HepG2 (cell line): ENCODE measurements around the gene LAMB4. TPM values are rescaled to one million over a fixed set of nuclear protein-coding genes. Genes with fewer than 3 reads are reported as not detected.

ENCODE experiments used
- ATAC-seq: fragments of 200-7000 bp; cut with Tn5 transposase; 3 replicates; pipeline ENCODE4 v1.9.1; 2020; ENCODE audit warnings: mild to moderate bottlenecking, moderate library complexity
- BruUV-seq: library from RNA; stranded (reverse); fragments of 400-500 nt; replicated peaks from 2 replicates; lab custom pipeline; 2021; lab: Mats Ljungman, UMichigan
- CTCF ChIA-PET: fragments of 300-600 bp; formaldehyde crosslinking; extraction: SDS; loops from one replicate; lab custom pipeline; 2021; ENCODE audit warnings: low total read pairs, inconsistent platforms, low intra/inter-chr PET ratio; lab: Yijun Ruan, JAX
- POLR2A ChIA-PET: fragments of 350-600 bp; sonication (Branson Sonifier 250); formaldehyde crosslinking; loops from one replicate; lab custom pipeline; 2020; ENCODE audit warnings: antibody characterized with exemption, inconsistent platforms; lab: Yijun Ruan, JAX
- DNase-seq: peaks from one replicate; pipeline ENCODE4 v3.0.0-alpha.2; 2015; ENCODE audit warnings: low spot score
- FAIRE-seq: peaks from 3 replicates; lab custom pipeline; 2011; peaks lifted over from hg19 to GRCh38; lab: Jason Lieb, UNC
- H2AFZ ChIP-seq: one replicate; pipeline ENCODE4 v1.6.1; 2011; ENCODE audit warnings: low read length, inconsistent platforms
- H3K27ac ChIP-seq: fragments of 300-600 bp; 3 replicates; pipeline ENCODE4 v1.8.0; 2011; ENCODE audit warnings: mixed run types, mild to moderate bottlenecking, mixed read lengths, low read length, inconsistent platforms; ENCODE audit not compliant: insufficient read depth; ENCODE audit errors: extremely low read length
- H3K27me3 ChIP-seq, 2 experiments: fragments of 200-600 bp in 1 of 2; 2 replicates in 1 of 2; 3 replicates in 1 of 2; pipeline versions ENCODE4 v1.6.0 to v1.8.0; 2011; ENCODE audit warnings: low read length in 2 of 2, mild to moderate bottlenecking in 2 of 2, moderate library complexity in 2 of 2, inconsistent platforms in 1 of 2; ENCODE audit not compliant: insufficient read depth in 2 of 2, control insufficient read depth in 1 of 2
- H3K36me3 ChIP-seq, 2 experiments: fragments of 200-600 bp in 1 of 2; replicated peaks in 1 of 2; 2 replicates in 1 of 2; 3 replicates in 1 of 2; pipeline versions ENCODE4 v1.5.1 to v1.8.0; 2011; ENCODE audit warnings: low read length in 2 of 2, inconsistent platforms in 1 of 2; ENCODE audit not compliant: insufficient read depth in 2 of 2, control insufficient read depth in 1 of 2
- H3K4me1 ChIP-seq: 2 replicates; pipeline ENCODE4 v1.5.1; 2012; ENCODE audit warnings: low read length, inconsistent platforms; ENCODE audit not compliant: insufficient read depth
- H3K4me2 ChIP-seq: 2 replicates; pipeline ENCODE4 v1.6.0; 2011; ENCODE audit warnings: low read depth, low read length, inconsistent platforms
- H3K4me3 ChIP-seq, 3 experiments: fragments of 200-600 bp in 1 of 3; sonication (generic), shearing (Covaris generic) in 1 of 3; replicated peaks in 1 of 3; 2 replicates each; pipeline ENCODE4 v1.5.1; 2011 to 2016; ENCODE audit warnings: low read length in 3 of 3, inconsistent platforms in 2 of 3, low read depth in 2 of 3, mild to moderate bottlenecking in 2 of 3, control low read depth in 1 of 3, mixed read lengths in 1 of 3; ENCODE audit not compliant: insufficient read depth in 1 of 3
- H3K79me2 ChIP-seq: one replicate; pipeline ENCODE4 v1.6.1; 2011; ENCODE audit warnings: low read length, inconsistent platforms; ENCODE audit not compliant: insufficient read depth
- H3K9ac ChIP-seq: 2 replicates; pipeline ENCODE4 v1.6.0; 2011; ENCODE audit warnings: mild to moderate bottlenecking, low read depth, low read length, inconsistent platforms; ENCODE audit not compliant: insufficient read depth
- H3K9me3 ChIP-seq: 2 replicates; pipeline ENCODE4 v1.5.1; 2012; ENCODE audit warnings: mild to moderate bottlenecking, low read length
- H4K20me1 ChIP-seq: 2 replicates; pipeline ENCODE4 v1.6.0; 2011; ENCODE audit warnings: inconsistent platforms, mild to moderate bottlenecking, low read length, moderate library complexity; ENCODE audit not compliant: insufficient read depth
- ETV5 ChIP-seq: IDR thresholded peaks from 2 replicates; pipeline ENCODE4 v1.6.1; 2018; ENCODE audit warnings: missing biosample characterization, missing genetic modification reagents, inconsistent platforms, borderline replicate concordance
- GZF1 ChIP-seq: sonication (generic); formaldehyde crosslinking; IDR thresholded peaks from 2 replicates; pipeline ENCODE4 v1.5.1; 2020; ENCODE audit warnings: mild to moderate bottlenecking, missing genetic modification reagents
- HDAC1 ChIP-seq: sonication (generic); formaldehyde crosslinking; IDR thresholded peaks from 2 replicates; pipeline ENCODE4 v1.5.1; 2020; ENCODE audit warnings: mild to moderate bottlenecking, missing genetic modification reagents
- HNF4G ChIP-seq, 2 experiments: sonication (generic) in 1 of 2; formaldehyde crosslinking in 1 of 2; IDR thresholded peaks; 2 replicates each; pipeline versions ENCODE4 v1.4.0 to v1.6.1; 2011 to 2020; ENCODE audit warnings: borderline replicate concordance in 2 of 2, low read depth in 2 of 2, mild to moderate bottlenecking in 2 of 2, low read length in 1 of 2, missing genetic modification reagents in 1 of 2, moderate library complexity in 1 of 2
- KDM5B ChIP-seq: sonication (generic); formaldehyde crosslinking; IDR thresholded peaks from 2 replicates; pipeline ENCODE4 v1.4.0; 2020; ENCODE audit warnings: missing genetic modification reagents, mild to moderate bottlenecking, borderline replicate concordance
- MAZ ChIP-seq, 2 experiments: sonication (generic) in 1 of 2; formaldehyde crosslinking in 1 of 2; IDR thresholded peaks; 2 replicates each; pipeline versions ENCODE4 v1.5.0 to v1.6.1; 2012 to 2020; ENCODE audit warnings: low read depth in 2 of 2, mild to moderate bottlenecking in 2 of 2, borderline replicate concordance in 1 of 2, improper control_type of control experiment in 1 of 2, low read length in 1 of 2, missing genetic modification reagents in 1 of 2, moderate library complexity in 1 of 2
- NCOA2 ChIP-seq: sonication (generic); formaldehyde crosslinking; IDR thresholded peaks from 2 replicates; pipeline ENCODE4 v1.8.0; 2022; ENCODE audit warnings: inconsistent platforms
- TAF1 ChIP-seq: sonication (generic); formaldehyde crosslinking; IDR thresholded peaks from 2 replicates; pipeline ENCODE4 v1.4.0; 2020; ENCODE audit warnings: missing genetic modification reagents
- ZEB1 ChIP-seq: IDR thresholded peaks from 2 replicates; pipeline ENCODE4 v1.6.1; 2012; ENCODE audit warnings: mild to moderate bottlenecking, low read depth, inconsistent platforms; ENCODE audit not compliant: insufficient replicate concordance
- ZFP36L2 ChIP-seq: sonication (generic); formaldehyde crosslinking; IDR thresholded peaks from 2 replicates; pipeline ENCODE4 v1.4.0; 2020; ENCODE audit warnings: missing genetic modification reagents
- ZNF3 ChIP-seq: IDR thresholded peaks from 2 replicates; pipeline ENCODE4 v1.7.0; 2017; ENCODE audit warnings: inconsistent platforms
- ZNF629 ChIP-seq: sonication (generic); formaldehyde crosslinking; conservative IDR thresholded peaks from 2 replicates; pipeline ENCODE4 v1.5.0; 2020; ENCODE audit warnings: missing genetic modification reagents
- ZSCAN31 ChIP-seq: sonication (generic); formaldehyde crosslinking; IDR thresholded peaks from 2 replicates; pipeline ENCODE4 v1.5.0; 2020; ENCODE audit warnings: low read depth, mild to moderate bottlenecking, missing genetic modification reagents
- WGBS: methylation state at CpG from one replicate; pipeline ENCODE4 v1.1.6; 2017; ENCODE audit warnings: low lambda C conversion rate; 5-methylcytosine and 5-hydroxymethylcytosine counted together
- in situ Hi-C: cut with HindIII; loops from 2 replicates; pipeline ENCODE4 v1.10.0; 2017; ENCODE audit warnings: low pct_unique_long_range_greater_than_20kb; ENCODE audit not compliant: extremely low pct_ligation_motif_present
- intact Hi-C: fragments of 100-400 bp; cut with micrococcal nuclease; formaldehyde crosslinking; loops from one replicate; pipeline ENCODE4 v1.10.0; 2022; ENCODE audit not compliant: unreplicated experiment
- polyA plus RNA-seq, 8 experiments: library from polyadenylated mRNA; depleted of rRNA in 3 of 8; stranded (reverse) in 7 of 8; unstranded in 1 of 8; fragments of >200 nt; fragmentation: Illumina TruSeq in 4 of 8; extraction: Trizol in 4 of 8; gene quantifications; 2 replicates each; pipeline versions ENCODE4 v1.2.1 to v1.2.3, GENCODE V29; 2011 to 2016; ENCODE audit warnings: low read depth in 4 of 8, missing spikeins in 1 of 8, mixed read lengths in 1 of 8; ENCODE audit not compliant: insufficient read depth in 1 of 8
- total RNA-seq, 5 experiments: library from RNA; depleted of rRNA; stranded (reverse); fragments of >200 nt; fragmentation: Illumina TruSeq; extraction: Trizol; gene quantifications; 2 replicates each; pipeline ENCODE4 v1.2.3, GENCODE V29; 2016; ENCODE audit warnings: low read depth in 1 of 5
- TF ChIP-seq, protein P1 (sequence below): sonication (generic); formaldehyde crosslinking; IDR thresholded peaks from 2 replicates; pipeline ENCODE4 v1.4.0; 2020; ENCODE audit warnings: low read depth, missing genetic modification reagents
- TF ChIP-seq, protein P2 (sequence below): sonication (generic); formaldehyde crosslinking; IDR thresholded peaks from 2 replicates; pipeline ENCODE4 v1.9.0; 2022; ENCODE audit warnings: low read depth, missing genetic modification reagents

LAMB4 gene
- total and polyA plus RNA-seq, 2 of the 13 experiments (the other 11 are each of a cell fraction or from before 2014, with no cell fraction given), result 0.05 TPM; not detected in 1

DNA sequence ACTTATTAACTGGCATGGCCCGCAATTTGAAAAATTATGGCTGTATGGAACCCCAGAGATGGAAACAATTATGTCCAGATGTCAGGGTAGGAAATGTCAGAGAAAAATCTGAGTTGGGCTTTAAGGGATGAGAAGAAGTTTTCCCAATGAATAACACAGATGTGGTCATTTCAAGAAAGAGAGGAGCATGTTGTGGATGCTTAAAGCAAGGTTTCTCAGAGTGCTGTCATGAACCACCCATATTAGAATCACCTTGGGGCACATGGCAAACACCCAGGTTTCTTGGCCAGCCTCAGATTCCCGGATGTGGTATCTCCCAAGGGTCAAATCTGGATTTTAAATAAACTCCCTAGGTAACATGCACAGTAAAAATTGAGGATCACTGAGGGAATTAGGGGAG, 43.6 kb downstream of the LAMB4 start:
- ATAC-seq, result no peak

More for the DNA sequence above, 43.6 kb downstream of the LAMB4 start:
- no peaks in the 10 kb centered on the region for H3K27me3 ChIP-seq
- no peaks in the 10 kb centered on the region for H4K20me1 ChIP-seq
- POLR2A ChIA-PET, result no interaction called here
- in situ Hi-C loops (no loop called here), intact Hi-C loops (no loop called here)
- no peak overlapping the region for H3K9ac ChIP-seq
- FAIRE-seq, result no peak
- H3K4me2 ChIP-seq, result no peak overlapping the region
- BruUV-seq, result no TSS peak
- peaks cover 24% of the 10 kb centered on the region for H3K4me1 ChIP-seq
- H3K36me3 ChIP-seq, result no peaks in the 10 kb centered on the region
- CTCF ChIA-PET, result no interaction called here
- WGBS, result 52% methylated on average over 2 of the region's 2 CpGs
- no peaks in the 10 kb centered on the region for H3K9me3 ChIP-seq
- TF ChIP-seq ZFP36L2 (CRISPR knock-in tag) (no peak), NCOA2 (CRISPR knock-in tag) (no peak), MAZ (IDR thresholded peaks at IDR 0.05; ENCODE audit: borderline replicate concordance, low read depth, low read length) (no peak), MAZ (CRISPR knock-in tag; IDR thresholded peaks at IDR 0.05; ENCODE audit: low read depth) (no peak), KDM5B (no peak), ETV5 (CRISPR knock-in tag) (no peak), GZF1 (CRISPR knock-in tag) (no peak), ZNF3 (CRISPR knock-in tag) (no peak), ZSCAN31 (CRISPR knock-in tag) (no peak), HNF4G (IDR thresholded peaks at IDR 0.05; ENCODE audit: borderline replicate concordance, low read depth, low read length) (no peak), HNF4G (CRISPR knock-in tag; IDR thresholded peaks at IDR 0.05; ENCODE audit: borderline replicate concordance, low read depth) (no peak), ZNF629 (CRISPR knock-in tag) (no peak), TAF1 (CRISPR knock-in tag) (no peak), ZEB1 (no peak), HDAC1 (CRISPR knock-in tag) (no peak)
- TF ChIP-seq, protein P1, sequence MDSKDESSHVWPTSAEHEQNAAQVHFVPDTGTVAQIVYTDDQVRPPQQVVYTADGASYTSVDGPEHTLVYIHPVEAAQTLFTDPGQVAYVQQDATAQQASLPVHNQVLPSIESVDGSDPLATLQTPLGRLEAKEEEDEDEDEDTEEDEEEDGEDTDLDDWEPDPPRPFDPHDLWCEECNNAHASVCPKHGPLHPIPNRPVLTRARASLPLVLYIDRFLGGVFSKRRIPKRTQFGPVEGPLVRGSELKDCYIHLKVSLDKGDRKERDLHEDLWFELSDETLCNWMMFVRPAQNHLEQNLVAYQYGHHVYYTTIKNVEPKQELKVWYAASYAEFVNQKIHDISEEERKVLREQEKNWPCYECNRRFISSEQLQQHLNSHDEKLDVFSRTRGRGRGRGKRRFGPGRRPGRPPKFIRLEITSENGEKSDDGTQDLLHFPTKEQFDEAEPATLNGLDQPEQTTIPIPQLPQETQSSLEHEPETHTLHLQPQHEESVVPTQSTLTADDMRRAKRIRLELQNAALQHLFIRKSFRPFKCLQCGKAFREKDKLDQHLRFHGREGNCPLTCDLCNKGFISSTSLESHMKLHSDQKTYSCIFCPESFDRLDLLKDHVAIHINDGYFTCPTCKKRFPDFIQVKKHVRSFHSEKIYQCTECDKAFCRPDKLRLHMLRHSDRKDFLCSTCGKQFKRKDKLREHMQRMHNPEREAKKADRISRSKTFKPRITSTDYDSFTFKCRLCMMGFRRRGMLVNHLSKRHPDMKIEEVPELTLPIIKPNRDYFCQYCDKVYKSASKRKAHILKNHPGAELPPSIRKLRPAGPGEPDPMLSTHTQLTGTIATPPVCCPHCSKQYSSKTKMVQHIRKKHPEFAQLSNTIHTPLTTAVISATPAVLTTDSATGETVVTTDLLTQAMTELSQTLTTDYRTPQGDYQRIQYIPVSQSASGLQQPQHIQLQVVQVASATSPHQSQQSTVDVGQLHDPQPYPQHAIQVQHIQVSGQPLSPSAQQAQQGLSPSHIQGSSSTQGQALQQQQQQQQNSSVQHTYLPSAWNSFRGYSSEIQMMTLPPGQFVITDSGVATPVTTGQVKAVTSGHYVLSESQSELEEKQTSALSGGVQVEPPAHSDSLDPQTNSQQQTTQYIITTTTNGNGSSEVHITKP (CRISPR knock-in tag), result no peak
- TF ChIP-seq, protein P2, sequence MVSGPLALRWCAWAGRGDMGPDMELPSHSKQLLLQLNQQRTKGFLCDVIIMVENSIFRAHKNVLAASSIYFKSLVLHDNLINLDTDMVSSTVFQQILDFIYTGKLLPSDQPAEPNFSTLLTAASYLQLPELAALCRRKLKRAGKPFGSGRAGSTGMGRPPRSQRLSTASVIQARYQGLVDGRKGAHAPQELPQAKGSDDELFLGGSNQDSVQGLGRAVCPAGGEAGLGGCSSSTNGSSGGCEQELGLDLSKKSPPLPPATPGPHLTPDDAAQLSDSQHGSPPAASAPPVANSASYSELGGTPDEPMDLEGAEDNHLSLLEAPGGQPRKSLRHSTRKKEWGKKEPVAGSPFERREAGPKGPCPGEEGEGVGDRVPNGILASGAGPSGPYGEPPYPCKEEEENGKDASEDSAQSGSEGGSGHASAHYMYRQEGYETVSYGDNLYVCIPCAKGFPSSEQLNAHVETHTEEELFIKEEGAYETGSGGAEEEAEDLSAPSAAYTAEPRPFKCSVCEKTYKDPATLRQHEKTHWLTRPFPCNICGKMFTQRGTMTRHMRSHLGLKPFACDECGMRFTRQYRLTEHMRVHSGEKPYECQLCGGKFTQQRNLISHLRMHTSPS (CRISPR knock-in tag), result no peak
- no peak overlapping the region for H3K27ac ChIP-seq
- H3K79me2 ChIP-seq, result no peaks in the 10 kb centered on the region
- DNase-seq, result no peak
- H2AFZ ChIP-seq, result no peak overlapping the region
- no peak overlapping the region for H3K4me3 ChIP-seq
